Loucy (cell line): ENCODE results near the gene SSBP4.
A peak's percentile ranks its signal among the peaks of the same experiment; 100 is the strongest.

Experiments
- H2AFZ ChIP-seq: fragments of 200-600 bp; sonication (generic); 2 replicates; pipeline ENCODE4 v1.6.0; 2016; ENCODE audit warnings: antibody characterized with exemption, mild to moderate bottlenecking, low read length, moderate library complexity
- H3F3A ChIP-seq: fragments of 200-600 bp; 2 replicates; pipeline ENCODE4 v1.6.0; 2016; ENCODE audit warnings: antibody characterized with exemption, low read depth, mild to moderate bottlenecking
- H3K27me3 ChIP-seq: fragments of 200-600 bp; sonication (generic); 2 replicates; pipeline ENCODE4 v1.6.1; 2014; ENCODE audit warnings: low read length, mild to moderate bottlenecking; ENCODE audit not compliant: insufficient read depth, poor library complexity, severe bottlenecking
- H3K36me3 ChIP-seq: fragments of 200-600 bp; sonication (generic); 2 replicates; pipeline ENCODE4 v1.6.1; 2016; ENCODE audit warnings: low read length; ENCODE audit not compliant: insufficient read depth
- H3K4me1 ChIP-seq: fragments of 200-600 bp; sonication (generic); 2 replicates; pipeline ENCODE4 v1.5.1; 2014; ENCODE audit warnings: low read length, mild to moderate bottlenecking; ENCODE audit not compliant: insufficient read depth, poor library complexity, severe bottlenecking
- H3K4me2 ChIP-seq: fragments of 200-600 bp; sonication (generic); 2 replicates; pipeline ENCODE4 v1.6.0; 2014; ENCODE audit warnings: antibody characterized with exemption, low read length, low read depth, mild to moderate bottlenecking; ENCODE audit not compliant: poor library complexity, severe bottlenecking
- H3K4me3 ChIP-seq: fragments of 200-600 bp; sonication (generic); 2 replicates; pipeline ENCODE4 v1.5.1; 2014; ENCODE audit warnings: low read length, mild to moderate bottlenecking, mixed read lengths; ENCODE audit not compliant: poor library complexity, severe bottlenecking
- H3K79me2 ChIP-seq: fragments of 200-600 bp; sonication (generic); 2 replicates; pipeline ENCODE4 v1.6.1; 2014; ENCODE audit warnings: low read length; ENCODE audit not compliant: insufficient read depth
- H3K9ac ChIP-seq: fragments of 200-600 bp; sonication (generic); 2 replicates; pipeline ENCODE4 v1.6.0; 2014; ENCODE audit warnings: mild to moderate bottlenecking, low read depth, low read length, moderate library complexity; ENCODE audit not compliant: poor library complexity, severe bottlenecking
- H3K9me2 ChIP-seq: fragments of 200-600 bp; sonication (generic); replicated peaks from 2 replicates; pipeline ENCODE4 v1.6.1; 2016; ENCODE audit warnings: low read depth, low read length, mixed read lengths
- H3K9me3 ChIP-seq: fragments of 200-600 bp; sonication (generic); 2 replicates; pipeline ENCODE4 v1.6.1; 2014; ENCODE audit warnings: mild to moderate bottlenecking, antibody characterized with exemption, low read length, low read depth; ENCODE audit not compliant: insufficient read depth
- H4K20me1 ChIP-seq: fragments of 200-600 bp; sonication (generic); 2 replicates; pipeline ENCODE4 v1.6.0; 2014; ENCODE audit warnings: antibody characterized with exemption, low read length, mild to moderate bottlenecking; ENCODE audit not compliant: insufficient read depth, poor library complexity, severe bottlenecking
- CTCF ChIP-seq: fragments of 200-600 bp; sonication (generic); conservative IDR thresholded peaks from 2 replicates; pipeline ENCODE4 v1.5.1; 2014; ENCODE audit warnings: mild to moderate bottlenecking, antibody characterized with exemption, low read length
- EZH2phosphoT487 ChIP-seq: fragments of 200-600 bp; IDR thresholded peaks from 2 replicates; pipeline ENCODE4 v1.6.1; 2018; ENCODE audit warnings: antibody characterized with exemption, mild to moderate bottlenecking, moderate library complexity, borderline replicate concordance

The SSBP4 gene

GRCh38 chr19:18420930-18421329 lies 1.7 kb downstream of the SSBP4 start:
- Histone ChIP-seq H3K36me3 (no peaks in the 10 kb centered on the region), H3K9ac (peak overlapping the region; percentile 63), H3K9me3 (no peaks in the 10 kb centered on the region), H3K9me2 (no peaks in the 10 kb centered on the region), H3K27me3 (no peaks in the 10 kb centered on the region), H3K4me3 (peak overlapping the region; percentile 80), H3K4me1 (peaks cover 52% of the 10 kb centered on the region), H4K20me1 (peaks cover 35% of the 10 kb centered on the region), H3K4me2 (peak overlapping the region; percentile 80), H3F3A (peaks cover 8% of the 10 kb centered on the region; the same call in 1 of the 2 replicates), H2AFZ (no peak overlapping the region), H3K79me2 (peaks cover 66% of the 10 kb centered on the region)
- no peak for TF ChIP-seq EZH2phosphoT487
- TF ChIP-seq CTCF = no peak

- Histone ChIP-seq H3K9me2 (no peaks in the 10 kb centered on the region), H3F3A (peaks cover 5% of the 10 kb centered on the region; the same call in 1 of the 2 replicates), H3K9me3 (no peaks in the 10 kb centered on the region), H3K4me2 (peak overlapping the region; percentile 80), H3K4me1 (peaks cover 47% of the 10 kb centered on the region), H3K36me3 (no peaks in the 10 kb centered on the region), H4K20me1 (peaks cover 39% of the 10 kb centered on the region), H3K4me3 (peak overlapping the region; percentile 80), H3K27me3 (no peaks in the 10 kb centered on the region), H2AFZ (no peak overlapping the region), H3K79me2 (peaks cover 71% of the 10 kb centered on the region), H3K9ac (peak overlapping the region; percentile 63)
- no peak for TF ChIP-seq CTCF
- no peak for TF ChIP-seq EZH2phosphoT487
These were observed 2.3 kb downstream of the SSBP4 start for GRCh38 chr19:18421371-18421959.

- Histone ChIP-seq H3K79me2 (peaks cover 75% of the 10 kb centered on the region), H3K9ac (no peak overlapping the region), H3F3A (no peaks in the 10 kb centered on the region), H2AFZ (no peak overlapping the region), H3K4me1 (peaks cover 38% of the 10 kb centered on the region), H3K9me2 (no peaks in the 10 kb centered on the region), H3K4me2 (peak overlapping the region; percentile 80), H3K4me3 (no peak overlapping the region), H3K36me3 (no peaks in the 10 kb centered on the region), H3K27me3 (no peaks in the 10 kb centered on the region), H3K9me3 (no peaks in the 10 kb centered on the region), H4K20me1 (peaks cover 42% of the 10 kb centered on the region)
- TF ChIP-seq EZH2phosphoT487 = no peak
- TF ChIP-seq CTCF = no peak
These were observed 3.5 kb downstream of the SSBP4 start for GRCh38 chr19:18422530-18423191.
